ENCODE measurements around the gene TTN.
"Not testable (repeated sequence)": the region's sequence is repeated elsewhere in the genome, so short reads cannot be mapped to it uniquely, and the experiment has no call there.

TTN gene

GRCh38 chr2:178527592-178527991 lies 279.6 kb downstream of the TTN start:
- Histone ChIP-seq H3K79me2 (ENCODE audit: low read length) (peaks cover 11% of the 10 kb centered on the region), H3K4me2 (ENCODE audit: low read depth, low read length) (no peak overlapping the region), H3K4me3 (ENCODE audit: low read length) (no peak overlapping the region), H4K20me1 (ENCODE audit: insufficient read depth, low read length) (no peaks in the 10 kb centered on the region; the same call in 1 of the 2 replicates), H3K36me3 (replicated peaks; ENCODE audit: insufficient read depth, low read length) (no peaks in the 10 kb centered on the region), H3K27me3 (replicated peaks; ENCODE audit: insufficient read depth, low read length) (no peaks in the 10 kb centered on the region), H3F3A (ENCODE audit: insufficient read depth, low read length) (peaks cover 16% of the 10 kb centered on the region), H3K9me2 (replicated peaks; ENCODE audit: insufficient read depth, low read length) (no peaks in the 10 kb centered on the region), H3K9me3 (replicated peaks; ENCODE audit: insufficient read depth, low read length) (no peaks in the 10 kb centered on the region), H3K27ac (ENCODE audit: low read length) (no peak overlapping the region), H3K4me1 (ENCODE audit: low read length) (peaks cover 17% of the 10 kb centered on the region), H3K9ac (ENCODE audit: low read length) (no peak overlapping the region), H2AFZ (ENCODE audit: low read length) (no peak overlapping the region)
- DNase-seq: no peak
- TF ChIP-seq, protein P1, sequence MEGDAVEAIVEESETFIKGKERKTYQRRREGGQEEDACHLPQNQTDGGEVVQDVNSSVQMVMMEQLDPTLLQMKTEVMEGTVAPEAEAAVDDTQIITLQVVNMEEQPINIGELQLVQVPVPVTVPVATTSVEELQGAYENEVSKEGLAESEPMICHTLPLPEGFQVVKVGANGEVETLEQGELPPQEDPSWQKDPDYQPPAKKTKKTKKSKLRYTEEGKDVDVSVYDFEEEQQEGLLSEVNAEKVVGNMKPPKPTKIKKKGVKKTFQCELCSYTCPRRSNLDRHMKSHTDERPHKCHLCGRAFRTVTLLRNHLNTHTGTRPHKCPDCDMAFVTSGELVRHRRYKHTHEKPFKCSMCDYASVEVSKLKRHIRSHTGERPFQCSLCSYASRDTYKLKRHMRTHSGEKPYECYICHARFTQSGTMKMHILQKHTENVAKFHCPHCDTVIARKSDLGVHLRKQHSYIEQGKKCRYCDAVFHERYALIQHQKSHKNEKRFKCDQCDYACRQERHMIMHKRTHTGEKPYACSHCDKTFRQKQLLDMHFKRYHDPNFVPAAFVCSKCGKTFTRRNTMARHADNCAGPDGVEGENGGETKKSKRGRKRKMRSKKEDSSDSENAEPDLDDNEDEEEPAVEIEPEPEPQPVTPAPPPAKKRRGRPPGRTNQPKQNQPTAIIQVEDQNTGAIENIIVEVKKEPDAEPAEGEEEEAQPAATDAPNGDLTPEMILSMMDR (IDR thresholded peaks at IDR 0.05; ENCODE audit: low read length): no peak
- TF ChIP-seq EZH2 (optimal IDR thresholded peaks at IDR 0.05; ENCODE audit: low read depth, low read length) (no peak), EZH2phosphoT487 (IDR thresholded peaks at IDR 0.05; ENCODE audit: low read length) (no peak)

DNA sequence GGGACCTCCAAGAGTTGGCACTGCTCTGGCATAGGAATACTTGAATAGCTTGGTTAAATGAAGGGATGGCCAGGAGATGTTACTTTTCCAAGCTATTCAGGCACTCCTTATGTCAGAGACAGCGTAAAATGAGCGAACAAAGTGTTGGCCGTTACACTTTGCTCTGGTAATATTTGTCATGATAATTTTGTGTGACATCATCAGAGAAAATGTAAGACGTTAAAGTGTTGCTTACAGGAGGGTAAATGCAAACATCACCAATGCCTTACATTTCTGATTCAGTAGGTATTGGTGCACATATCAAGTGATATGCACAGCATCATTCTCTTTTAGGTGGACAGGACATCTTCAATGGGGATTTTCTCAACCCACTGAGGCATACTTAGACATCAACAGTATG lies 281.0 kb downstream of the TTN start:
- H3K9me2 ChIP-seq (replicated peaks; ENCODE audit: insufficient read depth, low read length): no peaks in the 10 kb centered on the region
- H3K4me2 ChIP-seq (ENCODE audit: low read depth, low read length): no peak overlapping the region
- peaks cover 11% of the 10 kb centered on the region for H3K79me2 ChIP-seq (ENCODE audit: low read length)
- no peak for DNase-seq
- H2AFZ ChIP-seq (ENCODE audit: low read length): no peak overlapping the region
- no peak overlapping the region for H3K4me3 ChIP-seq (ENCODE audit: low read length)
- H3K27ac ChIP-seq (ENCODE audit: low read length): no peak overlapping the region
- no peaks in the 10 kb centered on the region for H3K27me3 ChIP-seq (replicated peaks; ENCODE audit: insufficient read depth, low read length)
- H3K9ac ChIP-seq (ENCODE audit: low read length): no peak overlapping the region
- H4K20me1 ChIP-seq (ENCODE audit: insufficient read depth, low read length): no peaks in the 10 kb centered on the region; the same call in 1 of the 2 replicates
- H3K4me1 ChIP-seq (ENCODE audit: low read length): peaks cover 15% of the 10 kb centered on the region
- peaks cover 16% of the 10 kb centered on the region for H3F3A ChIP-seq (ENCODE audit: insufficient read depth, low read length)
- TF ChIP-seq EZH2 (optimal IDR thresholded peaks at IDR 0.05; ENCODE audit: low read depth, low read length): no peak
- TF ChIP-seq, protein P1 (IDR thresholded peaks at IDR 0.05; ENCODE audit: low read length): no peak
- TF ChIP-seq EZH2phosphoT487 (IDR thresholded peaks at IDR 0.05; ENCODE audit: low read length): no peak
- H3K9me3 ChIP-seq (replicated peaks; ENCODE audit: insufficient read depth, low read length): no peaks in the 10 kb centered on the region
- no peaks in the 10 kb centered on the region for H3K36me3 ChIP-seq (replicated peaks; ENCODE audit: insufficient read depth, low read length)

DNA sequence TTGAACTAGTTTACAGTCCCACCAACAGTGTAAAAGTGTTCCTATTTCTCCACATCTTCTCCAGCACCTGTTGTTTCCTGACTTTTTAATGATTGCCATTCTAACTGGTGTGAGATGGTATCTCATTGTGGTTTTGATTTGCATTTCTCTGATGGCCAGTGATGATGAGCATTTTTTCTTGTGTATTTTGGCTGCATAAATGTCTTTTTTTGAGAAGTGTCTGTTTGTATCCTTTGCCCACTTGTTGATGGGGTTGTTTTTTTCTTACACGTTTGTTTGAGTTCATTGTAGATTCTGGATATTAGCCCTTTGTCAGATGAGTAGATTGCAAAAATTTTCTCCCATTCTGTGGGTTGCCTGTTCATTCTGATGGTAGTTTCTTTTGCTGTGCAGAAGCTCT lies 281.8 kb downstream of the TTN start:
- H3F3A ChIP-seq (ENCODE audit: insufficient read depth, low read length); H4K20me1 ChIP-seq (ENCODE audit: insufficient read depth, low read length); H3K9me3 ChIP-seq (replicated peaks; ENCODE audit: insufficient read depth, low read length); H3K4me3 ChIP-seq (ENCODE audit: low read length); DNase-seq; H2AFZ ChIP-seq (ENCODE audit: low read length); H3K36me3 ChIP-seq (replicated peaks; ENCODE audit: insufficient read depth, low read length); H3K9me2 ChIP-seq (replicated peaks; ENCODE audit: insufficient read depth, low read length); H3K9ac ChIP-seq (ENCODE audit: low read length); H3K4me2 ChIP-seq (ENCODE audit: low read depth, low read length); H3K27me3 ChIP-seq (replicated peaks; ENCODE audit: insufficient read depth, low read length); H3K27ac ChIP-seq (ENCODE audit: low read length); H3K4me1 ChIP-seq (ENCODE audit: low read length): not testable (repeated sequence)
- peaks cover 11% of the 10 kb centered on the region for H3K79me2 ChIP-seq (ENCODE audit: low read length)

- H4K20me1 ChIP-seq (ENCODE audit: insufficient read depth, low read length); H3K27me3 ChIP-seq (replicated peaks; ENCODE audit: insufficient read depth, low read length); H3K4me3 ChIP-seq (ENCODE audit: low read length); H3K9me2 ChIP-seq (replicated peaks; ENCODE audit: insufficient read depth, low read length); DNase-seq; H3K9me3 ChIP-seq (replicated peaks; ENCODE audit: insufficient read depth, low read length); H3K4me1 ChIP-seq (ENCODE audit: low read length); H2AFZ ChIP-seq (ENCODE audit: low read length); H3K9ac ChIP-seq (ENCODE audit: low read length); H3F3A ChIP-seq (ENCODE audit: insufficient read depth, low read length); H3K36me3 ChIP-seq (replicated peaks; ENCODE audit: insufficient read depth, low read length); H3K4me2 ChIP-seq (ENCODE audit: low read depth, low read length); H3K27ac ChIP-seq (ENCODE audit: low read length): not testable (repeated sequence)
- peaks cover 11% of the 10 kb centered on the region for H3K79me2 ChIP-seq (ENCODE audit: low read length)
Measured at GRCh38 chr2:178525010-178525409, 282.2 kb downstream of the TTN start.
